HG03139 (cell line): ENCODE results near the gene PDGFD.

Experiments used
- ATAC-seq: cut with Tn5 transposase; IDR thresholded peaks from one replicate; pipeline ENCODE4 v1.9.1; 2021; ENCODE audit not compliant: unreplicated experiment

The PDGFD gene

DNA sequence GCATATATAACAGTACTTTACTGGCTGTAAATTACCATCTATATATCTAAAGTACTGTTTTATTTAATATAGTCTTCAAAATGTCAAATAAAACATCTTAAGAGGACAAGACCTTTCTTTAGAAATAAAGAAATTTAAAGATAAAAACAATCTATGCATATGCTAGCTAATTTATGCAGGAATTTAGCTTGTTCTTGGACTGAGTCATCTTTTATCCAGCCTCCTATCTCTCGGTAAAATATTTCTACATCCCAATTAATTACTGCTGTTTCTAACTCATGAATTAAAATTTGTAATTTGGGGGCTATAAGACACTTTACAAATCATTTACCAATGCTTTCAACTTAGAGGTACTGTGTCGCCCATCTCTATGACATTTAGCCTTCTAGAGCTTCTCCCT is 200.3 kb downstream of the PDGFD start:
- ATAC-seq, result no peak

DNA sequence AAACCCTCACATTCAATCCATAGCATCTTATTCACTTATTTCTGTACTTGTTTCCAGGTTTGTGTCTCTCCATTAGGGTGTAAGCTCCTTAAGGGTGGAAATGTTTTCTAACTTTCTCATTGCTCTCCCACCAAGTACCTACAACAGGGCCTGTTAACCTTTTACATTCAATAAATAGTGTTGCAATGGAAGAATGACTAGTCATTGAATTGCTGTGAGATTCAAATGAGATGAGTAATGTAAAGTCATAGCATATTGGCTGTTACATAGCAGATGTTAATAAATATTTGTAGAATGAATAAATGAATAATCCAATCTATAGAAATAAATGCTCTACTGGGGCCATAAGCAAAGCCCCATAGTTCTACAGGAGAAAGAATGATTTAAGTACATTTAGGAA is 202.9 kb downstream of the PDGFD start:
- no peak for ATAC-seq

DNA sequence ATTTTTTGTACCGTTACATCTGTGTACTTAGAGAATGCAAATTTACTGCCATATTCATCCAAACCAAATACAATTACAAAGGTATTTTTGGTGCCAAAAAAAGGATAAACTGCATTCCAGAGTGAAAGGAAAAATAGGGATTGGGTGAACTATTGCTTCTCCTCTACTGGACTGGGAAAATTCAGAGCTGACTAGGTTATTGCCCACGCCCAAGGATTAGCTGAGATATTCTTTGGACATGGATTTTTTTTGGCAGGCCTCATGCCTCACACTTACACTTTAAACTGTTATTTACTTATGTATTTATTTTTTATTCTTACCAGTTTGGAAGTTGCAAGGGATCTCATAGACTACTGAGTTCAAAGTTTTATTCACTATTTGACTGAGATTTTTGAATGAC is 203.8 kb downstream of the PDGFD start:
- ATAC-seq, result no peak

DNA sequence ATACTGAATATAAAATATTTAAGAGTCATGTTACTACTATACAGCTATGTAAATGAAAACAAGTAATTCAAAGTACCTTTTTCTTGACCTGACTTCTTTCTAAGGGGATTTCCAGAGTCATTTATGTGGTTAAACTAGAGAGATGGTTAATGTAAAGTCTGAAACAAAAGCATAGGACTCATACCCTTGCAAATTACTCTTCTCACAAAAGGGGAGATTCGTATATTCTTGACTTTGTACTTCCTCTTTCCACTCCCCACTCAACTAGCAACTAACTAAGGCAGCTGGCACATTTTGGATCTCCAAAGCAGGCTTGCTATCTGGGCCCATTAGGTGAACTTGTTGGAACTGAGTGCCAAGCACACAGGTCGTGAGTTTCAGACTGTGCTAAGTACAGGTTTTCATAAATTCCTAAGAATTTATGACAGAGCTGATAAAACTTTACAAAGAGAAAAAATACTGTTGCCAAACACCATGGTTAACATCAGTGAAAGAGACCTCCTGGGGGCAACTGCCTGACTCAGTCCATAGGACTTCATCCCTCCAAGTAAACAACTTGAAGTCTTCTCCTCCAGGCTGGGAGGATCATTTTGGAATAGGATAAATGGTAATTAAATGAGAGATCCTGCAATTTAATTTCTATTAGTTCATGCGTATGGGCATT is 204.5 kb downstream of the PDGFD start:
- peak; percentile 97 for ATAC-seq

DNA sequence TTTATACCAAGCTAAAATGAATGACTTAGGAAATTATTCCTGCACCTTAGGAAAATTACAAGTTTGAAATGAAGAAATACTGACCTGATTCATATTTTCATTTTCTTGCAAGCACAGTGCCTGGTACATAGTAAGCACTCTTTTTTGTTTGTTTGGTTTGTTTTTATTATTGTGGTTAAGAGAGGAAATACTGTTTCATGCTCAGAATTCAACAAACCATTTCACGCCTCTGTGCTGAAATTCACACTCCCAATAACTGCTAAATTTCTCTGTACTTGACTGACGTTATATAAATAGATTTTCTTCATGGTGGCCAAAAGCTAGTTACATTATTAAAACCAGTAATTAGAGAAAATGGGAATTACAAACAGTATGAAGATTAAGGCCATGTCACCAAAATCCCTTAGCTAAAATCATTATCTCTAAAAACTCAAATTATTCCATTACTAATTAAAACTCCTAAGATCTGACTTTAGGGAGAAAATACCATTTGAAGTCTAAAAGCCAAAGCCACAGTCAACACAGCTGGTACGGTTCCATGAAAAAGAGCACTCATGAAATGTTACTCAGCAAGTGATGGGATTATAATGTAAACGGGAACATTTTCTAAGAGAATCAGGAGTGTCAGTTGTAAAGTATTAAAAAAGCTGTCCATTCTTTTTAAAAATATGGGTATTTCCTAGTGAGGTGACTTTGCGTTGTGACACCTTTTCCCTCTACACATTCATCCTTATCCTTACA is 205.3 kb downstream of the PDGFD start:
- no peak for ATAC-seq

DNA sequence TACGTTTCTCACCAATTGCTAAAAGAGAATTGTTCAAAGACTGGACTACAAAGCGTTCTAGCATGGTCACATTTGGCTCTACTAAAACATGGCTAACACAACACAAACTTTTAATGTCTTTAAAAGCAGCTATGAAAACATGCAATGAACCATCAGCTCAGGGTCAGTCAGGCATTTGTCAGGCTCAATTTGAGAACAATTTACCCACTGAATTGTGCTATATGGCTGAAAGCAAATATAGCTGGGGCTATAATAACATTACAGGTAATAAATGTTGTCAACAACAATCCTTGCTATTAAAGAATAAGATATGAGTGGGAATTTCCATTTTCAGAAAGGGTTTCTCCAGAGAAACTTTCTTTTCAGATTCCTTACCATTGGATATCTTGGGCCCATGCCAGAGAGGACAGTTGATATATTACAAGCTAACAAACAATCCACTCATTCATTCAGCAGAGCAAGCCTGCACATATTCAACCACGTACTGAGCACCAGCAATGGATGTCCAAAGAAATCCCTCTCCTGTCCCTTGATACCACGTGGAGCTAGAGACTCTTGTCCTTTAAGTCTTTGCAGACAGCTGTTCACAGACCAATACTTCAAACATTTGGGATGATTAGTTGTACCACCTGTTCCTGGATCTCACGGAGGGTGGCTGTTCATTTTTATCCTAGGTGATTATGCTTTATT is 210.0 kb downstream of the PDGFD start:
- no peak for ATAC-seq

DNA sequence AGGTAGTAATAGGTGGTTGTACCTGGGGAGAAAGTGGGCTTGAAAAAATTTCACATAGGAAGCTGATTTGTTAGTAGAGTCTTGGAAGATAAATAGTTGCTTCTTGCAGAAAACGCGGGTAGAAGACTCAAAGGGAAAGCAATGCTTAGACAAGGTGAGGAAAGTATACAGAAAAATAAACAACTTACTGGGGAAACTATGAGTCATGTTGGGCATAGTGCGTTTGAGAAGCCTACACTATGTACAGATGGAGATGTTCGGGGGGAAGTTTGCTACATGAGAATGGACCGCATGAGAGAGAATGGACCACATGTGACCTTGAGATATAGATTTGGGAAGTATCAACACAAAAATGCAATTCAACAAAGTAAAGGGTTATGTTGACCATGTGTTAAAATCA is 214.2 kb downstream of the PDGFD start:
- no peak for ATAC-seq

DNA sequence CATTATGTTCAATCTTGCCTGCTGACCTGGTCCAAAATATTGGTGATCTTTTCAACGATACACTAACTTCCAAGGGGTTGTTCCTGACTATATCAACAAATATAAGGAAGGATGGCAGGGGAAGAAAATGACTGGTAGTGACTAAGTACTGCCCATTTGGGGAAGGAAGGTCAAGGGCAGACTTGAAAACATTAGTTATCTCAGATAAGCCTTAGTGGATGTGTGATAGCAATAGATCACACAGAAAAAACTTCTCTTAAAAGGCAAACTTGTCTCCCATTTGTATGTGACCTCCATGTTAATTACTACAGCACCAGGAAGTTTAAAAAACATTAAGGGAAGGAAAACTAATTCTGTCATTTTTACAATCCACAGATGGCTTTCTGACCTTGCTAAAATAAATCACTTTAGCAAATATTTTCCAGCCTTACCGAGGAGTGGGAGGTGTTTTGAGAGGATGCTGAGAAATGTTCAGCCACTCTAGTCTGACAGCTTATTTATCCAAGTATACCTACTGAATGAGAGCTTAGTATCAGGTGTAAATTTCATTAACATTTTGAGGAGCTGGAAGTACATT is 215.7 kb downstream of the PDGFD start:
- ATAC-seq, result no peak

DNA sequence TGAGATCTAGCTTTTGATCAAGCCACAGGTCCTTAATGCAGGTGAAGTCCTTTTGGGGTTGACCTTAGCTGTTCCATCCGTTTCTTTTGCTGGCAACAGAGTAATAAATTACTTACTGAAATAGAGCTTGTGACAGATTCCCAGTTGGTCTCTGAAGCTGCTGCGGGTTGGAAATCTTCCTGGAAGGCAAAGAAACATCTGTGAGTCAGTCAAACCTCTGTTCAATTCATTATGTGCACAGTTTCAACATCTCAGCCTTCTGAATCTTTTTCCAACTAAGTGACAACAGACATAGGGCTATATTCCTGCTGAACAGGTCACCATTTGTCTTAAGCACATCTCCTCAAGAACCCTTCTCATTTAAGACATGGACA is 216.4 kb downstream of the PDGFD start:
- no peak for ATAC-seq

DNA sequence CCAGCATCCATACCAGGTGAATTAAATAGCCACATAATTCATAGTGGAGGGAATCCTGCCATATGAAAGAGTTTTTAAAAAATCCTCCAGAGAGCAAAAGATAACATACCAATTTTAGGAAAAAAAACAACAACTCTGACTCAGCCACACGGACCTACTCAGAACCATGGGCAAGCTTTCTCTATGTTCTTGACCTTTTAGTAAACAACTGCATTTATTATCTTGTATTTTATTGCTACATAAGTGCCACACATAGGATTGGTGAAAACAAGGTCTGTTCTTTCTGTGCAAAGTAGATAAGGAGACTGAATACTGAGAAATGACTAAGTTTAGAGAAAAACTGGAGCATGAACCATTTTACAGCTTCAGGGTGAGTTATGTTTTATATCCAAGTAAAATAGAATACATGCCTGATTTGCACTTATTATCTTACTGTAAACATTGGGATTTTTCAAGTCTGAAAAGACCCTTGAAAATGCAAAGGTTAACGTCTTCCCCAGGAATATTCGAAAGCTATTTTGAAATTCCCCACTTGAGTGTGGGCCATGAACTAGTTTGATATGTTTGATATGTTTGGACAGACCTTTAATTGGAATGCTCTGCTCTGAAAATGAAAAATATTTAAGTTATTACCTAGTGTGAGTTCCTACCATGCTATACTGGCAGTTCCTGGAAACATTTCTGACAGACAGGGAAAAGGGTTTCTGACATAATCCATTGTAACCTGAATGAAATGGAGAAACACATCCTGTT is 217.0 kb downstream of the PDGFD start:
- ATAC-seq, result no peak

DNA sequence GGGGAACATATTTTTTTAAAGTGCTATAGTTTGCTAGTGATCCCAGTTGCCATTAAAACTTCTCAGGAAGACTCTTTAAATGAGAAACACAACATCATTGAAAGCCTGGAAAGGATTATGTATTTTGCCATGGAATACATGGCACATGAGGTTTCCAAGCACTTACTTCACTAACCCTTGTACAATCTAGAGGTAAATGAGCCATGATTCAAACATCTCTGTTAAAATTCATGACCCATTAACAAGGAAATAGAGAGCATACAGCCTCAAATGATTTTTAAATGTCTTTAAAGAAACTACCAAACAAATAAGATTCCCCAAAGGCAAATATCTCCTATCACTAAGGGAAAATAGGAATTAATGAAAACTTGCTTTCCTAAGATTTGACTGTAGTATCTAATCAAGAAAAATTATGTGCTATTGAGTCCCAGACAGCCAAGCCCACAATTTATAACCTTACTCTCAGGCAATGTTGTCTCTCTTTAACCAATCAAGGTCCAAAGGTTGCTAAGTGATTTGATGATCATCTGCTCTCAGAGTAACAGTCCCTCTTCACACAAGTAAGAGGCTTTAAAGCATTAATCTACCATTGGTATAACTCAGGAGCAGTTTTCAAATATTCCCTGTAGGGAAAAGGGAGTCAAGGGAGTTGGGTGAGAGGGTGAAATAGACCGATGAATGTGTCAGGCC is 219.6 kb downstream of the PDGFD start:
- ATAC-seq, result no peak

DNA sequence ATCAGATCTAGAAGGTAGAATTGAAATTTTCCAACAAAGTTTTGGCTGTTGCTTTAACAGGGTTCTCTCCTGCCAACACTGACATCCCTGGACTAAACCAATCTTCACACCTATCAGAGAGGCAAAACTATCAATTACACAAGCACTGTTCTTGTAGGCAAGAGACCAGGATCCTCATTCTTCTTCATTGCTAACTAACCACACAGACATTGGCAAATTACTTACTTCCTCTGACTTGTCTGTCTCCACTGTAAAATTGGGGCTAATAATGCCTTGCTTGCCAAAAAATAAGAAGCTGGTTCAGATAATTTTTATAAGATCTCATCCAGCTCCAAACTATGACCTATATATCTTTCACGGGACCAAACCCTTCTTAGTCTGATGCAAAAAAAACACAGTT is 221.3 kb downstream of the PDGFD start:
- ATAC-seq, result no peak

DNA sequence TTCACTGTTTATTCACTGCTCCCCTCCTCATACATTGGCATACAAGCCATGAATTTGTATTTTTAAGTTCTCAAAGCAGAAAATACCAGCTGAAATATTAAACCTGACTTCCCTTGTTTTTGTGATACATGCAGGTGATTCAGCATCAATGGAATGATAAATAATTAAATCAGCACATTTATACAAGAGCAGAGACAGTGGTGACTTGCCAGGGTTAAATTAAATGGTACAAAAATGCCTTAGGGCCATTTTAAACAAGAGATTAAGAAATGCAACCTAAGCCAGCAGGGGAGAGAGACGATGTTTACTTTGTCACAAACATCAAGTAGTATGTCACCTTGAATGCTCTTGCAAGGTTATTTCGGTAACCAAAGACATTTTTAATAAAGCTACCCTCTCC is 223.4 kb downstream of the PDGFD start:
- ATAC-seq, result no peak

DNA sequence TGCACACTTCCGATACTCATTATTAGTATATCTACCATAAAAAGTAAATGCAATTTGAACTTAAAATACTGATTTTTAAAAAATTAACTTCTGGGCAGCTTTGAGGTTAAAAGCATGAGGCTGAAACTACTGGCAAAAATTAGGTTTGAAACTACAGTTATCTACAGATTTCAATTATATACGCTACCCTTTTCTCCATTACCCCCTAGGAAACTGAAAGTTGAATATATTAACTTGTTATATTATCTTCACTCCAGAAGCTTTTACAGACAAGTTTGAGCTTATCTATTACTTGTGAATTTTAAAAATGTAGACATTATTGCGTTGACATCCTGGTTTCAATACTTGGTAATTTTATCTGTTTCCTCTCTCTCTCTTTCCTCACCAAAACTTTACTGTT is 224.3 kb downstream of the PDGFD start:
- no peak for ATAC-seq

DNA sequence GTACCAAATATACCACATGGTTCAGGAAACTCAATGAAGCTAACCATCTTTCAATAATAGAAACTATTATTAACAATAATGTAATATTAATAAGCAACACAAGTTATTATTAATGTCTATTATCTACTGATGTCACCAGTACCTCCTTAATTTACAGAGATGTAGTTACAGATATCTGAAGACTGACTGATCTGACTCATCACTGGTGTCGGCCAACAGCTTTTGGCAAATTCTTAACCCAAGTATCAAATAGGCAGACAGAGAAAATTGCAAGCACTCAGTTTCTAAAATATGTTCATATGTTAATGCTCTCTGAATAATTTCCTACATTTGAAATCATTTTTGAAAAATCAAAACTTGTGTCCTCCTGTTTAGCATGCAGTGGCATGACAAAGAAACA is 227.9 kb downstream of the PDGFD start:
- no peak for ATAC-seq

DNA sequence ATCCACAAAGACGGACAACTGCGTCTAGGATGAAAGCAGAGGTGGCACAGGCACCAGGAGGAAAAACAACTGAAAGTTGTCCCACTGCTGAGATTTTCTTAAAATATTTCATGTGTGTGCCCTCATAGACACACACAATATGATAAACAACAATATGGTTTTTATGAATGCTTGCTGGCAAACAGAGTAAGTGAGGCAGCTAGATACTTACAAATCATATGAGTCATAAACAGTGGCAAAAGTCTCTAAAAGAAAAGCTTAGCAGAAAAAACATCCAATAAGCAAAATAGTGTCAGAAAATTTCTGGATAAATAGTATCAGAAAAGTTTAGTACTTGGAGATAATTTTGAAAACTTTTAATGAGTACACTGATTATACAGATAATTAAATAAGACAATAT is 228.7 kb downstream of the PDGFD start:
- ATAC-seq, result no peak

DNA sequence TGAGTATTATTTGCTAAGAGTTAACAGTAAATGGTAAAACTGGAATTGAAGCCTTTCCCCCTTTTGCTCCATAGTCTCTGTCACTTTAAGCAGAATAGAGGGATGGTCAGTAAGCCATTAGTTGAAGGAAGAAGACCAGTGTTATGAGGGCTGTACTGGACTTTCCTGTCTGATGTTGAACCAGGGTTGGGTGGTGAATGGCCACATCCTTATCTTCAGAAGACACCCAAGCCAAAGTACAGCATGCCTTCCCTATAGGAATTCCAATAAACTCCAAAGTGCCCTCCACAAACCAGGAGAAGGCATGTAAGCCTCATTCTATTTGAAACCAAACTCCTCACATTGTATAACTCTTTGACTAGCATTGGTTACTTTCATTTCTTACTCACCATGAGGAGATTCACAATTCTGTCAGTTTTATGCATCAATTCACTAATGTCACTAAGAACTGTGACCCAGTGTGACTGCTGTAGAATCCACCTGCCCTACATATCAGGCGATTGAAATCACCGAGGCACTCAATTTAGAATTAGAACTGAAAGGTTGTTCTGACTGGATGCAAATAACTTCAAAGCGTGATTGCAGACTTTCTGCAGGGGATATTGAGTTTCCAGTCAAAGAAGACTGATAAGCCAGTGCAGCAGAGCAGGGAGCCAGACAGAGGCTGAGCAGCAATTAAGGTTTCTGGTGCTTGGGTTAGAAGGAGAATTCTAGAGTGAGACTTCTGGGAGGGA is 234.6 kb downstream of the PDGFD start:
- peak; percentile 84 for ATAC-seq

DNA sequence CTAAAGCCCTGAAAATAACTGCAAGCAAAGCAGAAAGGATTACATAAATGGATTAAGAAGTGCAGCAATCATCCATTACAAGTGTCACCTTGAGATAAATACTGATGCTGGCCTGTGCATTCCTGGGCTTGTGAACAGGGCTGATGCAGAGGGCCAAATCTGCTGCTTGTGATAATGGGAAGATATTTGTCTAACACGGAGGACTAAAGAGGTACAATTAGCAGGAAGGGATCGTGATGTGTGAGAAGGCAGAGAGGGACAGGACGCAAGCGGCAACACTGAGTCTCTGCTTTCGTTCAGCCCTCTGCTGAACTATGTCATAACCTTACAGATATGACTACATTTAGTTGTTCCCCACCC is 235.2 kb downstream of the PDGFD start:
- peak; percentile 11 for ATAC-seq

DNA sequence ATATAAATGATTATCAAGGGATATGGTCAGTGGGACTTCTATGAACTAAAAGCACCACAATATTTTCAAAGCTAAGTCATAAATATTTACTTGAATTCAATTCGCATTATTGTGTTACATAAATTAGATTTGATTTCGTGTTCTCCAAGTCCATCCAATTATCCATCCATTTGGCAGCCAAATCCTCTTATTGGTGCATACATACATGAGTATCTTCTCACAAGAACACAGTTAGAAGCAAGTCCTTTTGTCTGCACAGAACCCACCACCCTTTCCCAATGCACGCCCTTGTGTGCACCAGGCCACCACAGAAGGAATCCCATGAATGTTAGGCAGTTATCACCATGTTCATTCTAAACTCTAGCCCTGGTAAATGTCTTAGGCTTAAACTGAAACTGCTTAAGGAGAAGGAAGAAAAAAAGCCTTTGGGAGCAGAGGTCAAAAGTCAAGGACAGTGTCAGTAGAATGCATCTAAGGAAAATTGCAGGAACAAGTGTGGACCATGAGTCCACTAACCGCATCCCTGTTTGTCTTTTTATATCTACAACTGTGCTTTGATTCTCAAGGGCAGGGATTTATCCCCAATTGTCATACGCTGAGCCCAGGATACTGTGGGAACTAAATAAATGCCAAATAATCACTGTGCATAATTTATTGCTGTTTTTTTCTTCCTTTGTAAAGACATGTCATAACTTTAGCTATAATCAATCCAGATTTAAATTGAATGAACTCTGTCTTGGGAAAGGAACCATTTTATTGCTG is 235.7 kb downstream of the PDGFD start:
- no peak for ATAC-seq
